Endothelial cell (in vitro differentiated cells): ENCODE measurements around the gene IGFBP5. TPM values are rescaled to one million over a fixed set of nuclear protein-coding genes. Genes with fewer than 3 reads are reported as not detected.

Source experiments
- DNase-seq: peaks from one replicate; pipeline ENCODE4 v3.0.0; 2021; ENCODE audit warnings: low spot score
- H3K27ac Mint-ChIP-seq: one replicate; pipeline ENCODE4 v1.8.0; 2021; ENCODE audit warnings: mixed read lengths, inconsistent platforms; ENCODE audit not compliant: unreplicated experiment
- H3K27me3 Mint-ChIP-seq: one replicate; pipeline ENCODE4 v1.8.0; 2021; ENCODE audit warnings: mild to moderate bottlenecking, moderate library complexity, mixed read lengths, inconsistent platforms; ENCODE audit not compliant: unreplicated experiment
- H3K36me3 Mint-ChIP-seq: one replicate; pipeline ENCODE4 v1.8.0; 2021; ENCODE audit warnings: mild to moderate bottlenecking, low read depth, mixed read lengths, inconsistent platforms; ENCODE audit not compliant: unreplicated experiment
- H3K4me1 Mint-ChIP-seq: one replicate; pipeline ENCODE4 v1.8.0; 2021; ENCODE audit warnings: mild to moderate bottlenecking, mixed read lengths, inconsistent platforms; ENCODE audit not compliant: unreplicated experiment
- H3K4me3 Mint-ChIP-seq: one replicate; pipeline ENCODE4 v1.8.0; 2021; ENCODE audit warnings: mild to moderate bottlenecking, mixed read lengths, inconsistent platforms; ENCODE audit not compliant: unreplicated experiment
- H3K9me3 Mint-ChIP-seq: one replicate; pipeline ENCODE4 v1.8.0; 2021; ENCODE audit warnings: mixed read lengths, inconsistent platforms; ENCODE audit not compliant: unreplicated experiment
- CTCF ChIP-seq: fragments of 200-600 bp; sonication (generic); IDR thresholded peaks from one replicate; pipeline ENCODE4 v1.5.0; 2021; ENCODE audit warnings: antibody characterized with exemption; ENCODE audit not compliant: unreplicated experiment
- total RNA-seq: library from RNA; stranded (reverse); fragmentation: NEBNext Ultra II Directional; extraction: Animal tissue kit (Norgen Biotek cat#: 25700); gene quantifications from one replicate; pipeline ENCODE4 v1.2.1, GENCODE V29; 2021; ENCODE audit not compliant: unreplicated experiment

The IGFBP5 gene
- total RNA-seq, 1 donor from 2014 or later = 7.2 TPM

- Mint-ChIP-seq H3K36me3 (peaks cover 12% of the 10 kb centered on the region), H3K4me1 (peaks cover 30% of the 10 kb centered on the region), H3K27me3 (peaks cover 12% of the 10 kb centered on the region), H3K4me3 (no peak overlapping the region), H3K9me3 (no peaks in the 10 kb centered on the region), H3K27ac (no peak overlapping the region)
- no peak for TF ChIP-seq CTCF
- no peak for DNase-seq
These were observed 17.8 kb downstream of the IGFBP5 start for GRCh38 chr2:216677439-216678097.

- peaks cover 12% of the 10 kb centered on the region for H3K27me3 Mint-ChIP-seq
- no peak overlapping the region for H3K4me3 Mint-ChIP-seq
- peaks cover 12% of the 10 kb centered on the region for H3K36me3 Mint-ChIP-seq
- no peaks in the 10 kb centered on the region for H3K9me3 Mint-ChIP-seq
- H3K27ac Mint-ChIP-seq = no peak overlapping the region
- no peak for TF ChIP-seq CTCF
- DNase-seq = no peak
- H3K4me1 Mint-ChIP-seq = peaks cover 30% of the 10 kb centered on the region
These were observed 18.7 kb downstream of the IGFBP5 start for GRCh38 chr2:216676630-216677029.

GRCh38 chr2:216674376-216674775, 21.0 kb downstream of the IGFBP5 start:
- Mint-ChIP-seq H3K27ac (no peak overlapping the region), H3K4me3 (no peak overlapping the region), H3K27me3 (peaks cover 14% of the 10 kb centered on the region), H3K9me3 (no peaks in the 10 kb centered on the region), H3K4me1 (peaks cover 23% of the 10 kb centered on the region), H3K36me3 (peaks cover 15% of the 10 kb centered on the region)
- no peak for DNase-seq
- no peak for TF ChIP-seq CTCF

GRCh38 chr2:216673609-216674008, 21.7 kb downstream of the IGFBP5 start:
- no peaks in the 10 kb centered on the region for H3K9me3 Mint-ChIP-seq
- H3K4me1 Mint-ChIP-seq = peaks cover 18% of the 10 kb centered on the region
- H3K36me3 Mint-ChIP-seq = peaks cover 18% of the 10 kb centered on the region
- DNase-seq = no peak
- no peak overlapping the region for H3K27ac Mint-ChIP-seq
- peaks cover 14% of the 10 kb centered on the region for H3K27me3 Mint-ChIP-seq
- no peak overlapping the region for H3K4me3 Mint-ChIP-seq
- TF ChIP-seq CTCF = no peak

GRCh38 chr2:216673021-216673420, 22.3 kb downstream of the IGFBP5 start:
- H3K9me3 Mint-ChIP-seq = no peaks in the 10 kb centered on the region
- TF ChIP-seq CTCF = no peak
- no peak overlapping the region for H3K27ac Mint-ChIP-seq
- no peak for DNase-seq
- H3K36me3 Mint-ChIP-seq = peaks cover 18% of the 10 kb centered on the region
- peaks cover 17% of the 10 kb centered on the region for H3K4me1 Mint-ChIP-seq
- no peak overlapping the region for H3K4me3 Mint-ChIP-seq
- H3K27me3 Mint-ChIP-seq = peaks cover 14% of the 10 kb centered on the region
